K562 treated with DMSO at 1 percent for 24 hours (cell line): ENCODE data around the gene GOSR1. TPM values are rescaled to one million over a fixed set of nuclear protein-coding genes. Genes with fewer than 3 reads are reported as not detected.

Experiments used
- total RNA-seq: library from RNA; unstranded; fragments of 300-600 nt; gene quantifications from 2 replicates; pipeline ENCODE4 v1.2.3, GENCODE V29; 2022; ENCODE audit warnings: low read depth; ENCODE audit not compliant: insufficient read depth

The GOSR1 gene
- 15.8 and 16.5 TPM in 2 replicates for total RNA-seq

DNA sequence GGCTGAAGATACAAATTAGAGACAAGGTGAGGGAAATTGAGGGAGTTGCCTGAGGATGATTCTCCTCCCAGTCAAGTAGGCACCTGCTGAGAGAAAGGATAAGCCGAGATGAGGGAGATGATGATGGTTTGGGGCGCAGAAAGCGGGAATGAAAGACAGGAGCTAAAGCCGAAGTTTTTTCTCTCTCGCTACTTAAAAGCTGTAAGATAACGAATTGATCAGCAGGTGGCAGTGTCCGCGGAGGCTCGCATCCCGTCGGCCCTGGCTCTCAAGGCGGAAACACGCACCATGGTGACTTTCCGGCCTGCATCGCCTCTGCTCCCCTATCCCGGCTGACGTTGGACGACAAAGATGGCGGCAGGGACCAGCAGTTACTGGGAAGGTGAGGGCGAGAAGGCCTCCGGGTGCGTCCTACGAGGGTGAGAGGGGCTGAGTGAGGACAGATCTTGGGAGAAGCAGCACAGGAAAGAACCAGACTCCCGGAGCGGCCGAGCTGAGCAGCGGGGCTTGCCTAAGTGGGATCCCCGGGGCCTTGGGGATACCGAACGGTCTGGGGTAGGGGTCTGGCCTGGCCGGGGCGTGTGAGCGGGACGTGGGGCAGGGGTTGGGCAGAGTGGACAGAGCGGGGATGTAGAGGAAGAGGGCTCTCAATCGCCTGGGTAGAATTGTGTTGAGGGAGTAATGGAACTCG is at the start of gene GOSR1:
GOSR1 (plus strand) TSS at position 326 of the 691 bp plus-strand sequence; CDS start at position 352, 26 bp downstream.

Other genes starting within 250 kb of the GOSR1 start
- 0.46 TPM in 1 of 2 replicates, not detected in the other for gene SLC6A4, start 241.7 kb upstream of the GOSR1 start, total RNA-seq
- gene BLMH, start 185.5 kb upstream of the GOSR1 start, total RNA-seq = 58.4 and 61.0 TPM in 2 replicates
- gene TMIGD1, start 143.4 kb upstream of the GOSR1 start, total RNA-seq = not detected in 2 replicates
- gene CPD, start 98.5 kb upstream of the GOSR1 start, total RNA-seq = 26.7 and 38.1 TPM in 2 replicates